ENCODE data around the gene SLC25A44. TPM values are rescaled to one million over a fixed set of nuclear protein-coding genes. Genes with fewer than 3 reads are reported as not detected.

The SLC25A44 gene
- total RNA-seq, 4 donors from 2014 or later, result 15.1 to 20.4 (median 17.2) TPM

- no peaks in the 10 kb centered on the region for H3K9me3 ChIP-seq
- no peak overlapping the region for H3K27ac ChIP-seq
- H3K4me3 ChIP-seq, result no peak overlapping the region
- TF ChIP-seq EP300 (IDR thresholded peaks at IDR 0.05) (no peak), CTCF (IDR thresholded peaks at IDR 0.05) (no peak), POLR2AphosphoS5 (IDR thresholded peaks at IDR 0.05) (no peak), POLR2A (IDR thresholded peaks at IDR 0.05) (no peak)
- H3K4me1 ChIP-seq, result peaks cover 13% of the 10 kb centered on the region
- DNase-seq (ENCODE audit: low spot score in 2 of 2), result no peak
- 85% methylated on average over 3 of the region's 3 CpGs for WGBS
- H3K36me3 ChIP-seq, result peaks cover 90% of the 10 kb centered on the region
- H3K27me3 ChIP-seq, result no peaks in the 10 kb centered on the region
Observed at GRCh38 chr1:156259805-156260204, 65.9 kb downstream of the SLC25A44 start.

GRCh38 chr1:156260896-156261295, 67.0 kb downstream of the SLC25A44 start:
- no peaks in the 10 kb centered on the region for H3K9me3 ChIP-seq
- H3K4me3 ChIP-seq, result no peak overlapping the region
- H3K27me3 ChIP-seq, result no peaks in the 10 kb centered on the region
- no peak for TF ChIP-seq CTCF (IDR thresholded peaks at IDR 0.05)
- peaks cover 13% of the 10 kb centered on the region for H3K4me1 ChIP-seq
- peaks cover 93% of the 10 kb centered on the region for H3K36me3 ChIP-seq
- 73% methylated on average over 2 of the region's 2 CpGs for WGBS
- DNase-seq (ENCODE audit: low spot score in 2 of 2), result no peak
- no peak overlapping the region for H3K27ac ChIP-seq

Other genes starting within 250 kb of the SLC25A44 start
- 10 to 100 TPM; 13.7 to 42.1 (median 20.6) TPM for gene ARHGEF2, start 215.6 kb upstream of the SLC25A44 start, total RNA-seq
- 100 to 1,000 TPM; 160 to 278 (median 240) TPM for gene SSR2, start 173.2 kb upstream of the SLC25A44 start, total RNA-seq
- gene UBQLN4, start 140.3 kb upstream of the SLC25A44 start, total RNA-seq, result 10 to 100 TPM; 32.7 to 42.7 (median 39.8) TPM
- gene LAMTOR2, start 139.3 kb upstream of the SLC25A44 start, total RNA-seq, result 10 to 100 TPM; 27.3 to 66.6 (median 57.7) TPM
- 100 to 1,000 TPM; 150 to 284 (median 205) TPM for gene RAB25, start 132.9 kb upstream of the SLC25A44 start, total RNA-seq
- 1 to 10 TPM in 2 of 4 donors, under 1 TPM in 2; 0.42 to 2.7 (median 1.0) TPM for gene MEX3A, start 111.6 kb upstream of the SLC25A44 start, total RNA-seq
- 100 to 1,000 TPM; 574 to 977 (median 714) TPM for gene LMNA, start 79.4 kb upstream of the SLC25A44 start, total RNA-seq
- gene SEMA4A, start 40.5 kb upstream of the SLC25A44 start, total RNA-seq, result 10 to 100 TPM; 43.8 to 61.2 (median 50.2) TPM
- 10 to 100 TPM; 42.7 to 74.3 (median 70.1) TPM for gene PMF1, start 18.9 kb downstream of the SLC25A44 start, total RNA-seq
- 1 to 10 TPM in 2 of 4 donors, not detected in 2; 1.2 to 4.4 TPM for gene BGLAP, start 48.1 kb downstream of the SLC25A44 start, total RNA-seq
- 10 to 100 TPM in 1 of 4 donors, 1 to 10 TPM in 3; 4.5 to 18.5 (median 7.2) TPM for gene PAQR6, start 54.0 kb downstream of the SLC25A44 start, total RNA-seq
- 100 to 1,000 TPM in 1 of 4 donors, 10 to 100 TPM in 3; 68.0 to 170 (median 76.6) TPM for gene SMG5, start 88.7 kb downstream of the SLC25A44 start, total RNA-seq
- 100 to 1,000 TPM in 2 of 4 donors, 10 to 100 TPM in 2; 81.0 to 120 (median 97.5) TPM for gene TMEM79, start 90.2 kb downstream of the SLC25A44 start, total RNA-seq
- 10 to 100 TPM; 35.5 to 78.1 (median 42.8) TPM for gene GLMP, start 101.6 kb downstream of the SLC25A44 start, total RNA-seq
- not detected for gene VHLL, start 105.2 kb downstream of the SLC25A44 start, total RNA-seq
- gene CCT3, start 144.2 kb downstream of the SLC25A44 start, total RNA-seq, result 100 to 1,000 TPM in 3 of 4 donors, 10 to 100 TPM in 1; 91.4 to 198 (median 149) TPM
- not detected for gene TSACC, start 144.4 kb downstream of the SLC25A44 start, total RNA-seq
- gene RHBG, start 175.1 kb downstream of the SLC25A44 start, total RNA-seq, result 10 to 100 TPM in 1 of 4 donors, 1 to 10 TPM in 3; 7.4 to 14.8 (median 8.1) TPM